ENCODE results near the gene TUT1. TPM values are rescaled to one million over a fixed set of nuclear protein-coding genes. Genes with fewer than 3 reads are reported as not detected.

TUT1 gene
- total RNA-seq, 6 experiments from 2014 or later: 12.3 to 34.2 (median 21.1) TPM

DNA sequence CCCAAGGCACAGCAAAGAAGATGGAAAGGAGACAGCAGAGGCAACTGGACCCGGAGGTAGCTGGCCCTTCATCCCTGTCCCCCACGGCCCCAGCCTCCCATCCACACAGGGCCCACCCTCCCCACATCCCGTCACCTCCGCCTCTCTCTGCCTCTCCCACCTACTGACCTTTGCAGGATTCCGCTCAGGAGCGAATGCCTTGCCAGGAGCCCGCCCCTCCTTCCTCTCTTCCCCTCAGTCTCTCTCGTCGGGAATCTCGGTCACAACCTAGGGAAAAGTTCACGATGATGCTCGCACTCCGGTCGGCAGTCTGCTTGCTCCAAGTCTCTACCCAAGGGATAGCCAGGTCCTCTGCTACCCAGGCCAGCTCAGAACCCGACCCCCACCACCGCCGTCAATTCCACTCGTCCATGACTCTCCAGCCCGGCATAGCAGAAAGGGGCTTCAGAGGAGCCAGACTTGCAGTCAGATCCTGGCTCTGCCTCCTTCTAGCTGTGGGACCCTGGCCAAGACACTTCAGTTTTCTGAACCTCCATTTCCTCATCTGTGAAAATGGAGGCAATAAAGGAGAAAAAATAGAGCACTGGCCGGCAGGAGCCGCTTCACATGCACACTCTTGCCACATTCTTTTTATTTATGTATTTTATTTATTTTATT, 54.9 kb downstream of the TUT1 start:
- DNase-seq: no peak
- intact Hi-C loops (cut with DNase I): no loop called here
- H3K4me3 ChIP-seq: no peak overlapping the region

GRCh38 chr11:62535802-62536201, 55.5 kb downstream of the TUT1 start:
- Histone ChIP-seq H3K4me1 (peaks cover 0 to 20% (median 10%) of the 10 kb centered on the region in 4 donors), H3K27ac (no peak overlapping the region), H3K36me3 (peaks cover 20 to 46% (median 26%) of the 10 kb centered on the region in 4 donors), H3K9me3 (no peaks in the 10 kb centered on the region), H3K4me3 (no peak overlapping the region), H3K27me3 (no peaks in the 10 kb centered on the region)
- no peak for ATAC-seq
- intact Hi-C loops (cut with DNase I): no loop called here
- WGBS (ENCODE audit: insufficient coverage, low coverage, low lambda C conversion rate, missing lambda C conversion rate): 80% methylated on average over 1 of the region's 12 CpGs
- TF ChIP-seq CTCF (IDR thresholded peaks at IDR 0.05) (no peak), POLR2A (IDR thresholded peaks at IDR 0.05) (no peak)
- peak in 1 of 3 donors; percentile 50 for DNase-seq

More for the DNA sequence above, 54.9 kb downstream of the TUT1 start:
- Histone ChIP-seq H3K9me3 (no peaks in the 10 kb centered on the region), H3K4me1 (peaks cover 0 to 26% (median 13%) of the 10 kb centered on the region in 4 donors), H3K27ac (no peak overlapping the region), H3K36me3 (peaks cover 17 to 40% (median 25%) of the 10 kb centered on the region in 4 donors), H3K27me3 (no peaks in the 10 kb centered on the region)
- TF ChIP-seq CTCF (IDR thresholded peaks at IDR 0.05) (no peak), POLR2A (IDR thresholded peaks at IDR 0.05) (no peak)
- ATAC-seq: peak in 1 of 4 donors; percentile 30
- 46% methylated on average over 13 of the region's 21 CpGs for WGBS (ENCODE audit: insufficient coverage, low coverage, low lambda C conversion rate, missing lambda C conversion rate)

GRCh38 chr11:62534779-62535545, 56.4 kb downstream of the TUT1 start:
- TF ChIP-seq POLR2A (IDR thresholded peaks at IDR 0.05): no peak
- TF ChIP-seq CTCF (IDR thresholded peaks at IDR 0.05): no peak
- no peak for ATAC-seq
- WGBS (ENCODE audit: insufficient coverage, low coverage, low lambda C conversion rate, missing lambda C conversion rate): 92% methylated on average over 15 of the region's 19 CpGs
- peaks cover 20 to 48% (median 26%) of the 10 kb centered on the region in 4 donors for H3K36me3 ChIP-seq
- peak in 1 of 3 donors; percentile 48 for DNase-seq
- H3K9me3 ChIP-seq: no peaks in the 10 kb centered on the region
- H3K27ac ChIP-seq: no peak overlapping the region
- intact Hi-C loops (cut with DNase I): no loop called here
- H3K4me3 ChIP-seq: no peak overlapping the region
- no peaks in the 10 kb centered on the region for H3K27me3 ChIP-seq
- H3K4me1 ChIP-seq: peaks cover 0 to 12% (median 6%) of the 10 kb centered on the region in 4 donors

- Histone ChIP-seq H3K27ac (no peak overlapping the region), H3K4me3 (no peak overlapping the region), H3K9me3 (no peaks in the 10 kb centered on the region), H3K36me3 (peaks cover 20 to 48% (median 28%) of the 10 kb centered on the region in 4 donors), H3K4me1 (no peaks in the 10 kb centered on the region), H3K27me3 (no peaks in the 10 kb centered on the region)
- WGBS (ENCODE audit: insufficient coverage, low coverage, low lambda C conversion rate, missing lambda C conversion rate): 37% methylated on average over 2 of the region's 2 CpGs
- ATAC-seq (peak in 3 of 4 donors; percentile 37 to 64 (median 57)), DNase-seq (no peak)
- TF ChIP-seq CTCF (IDR thresholded peaks at IDR 0.05): no peak
- TF ChIP-seq POLR2A (IDR thresholded peaks at IDR 0.05): no peak
- intact Hi-C loops (cut with DNase I): no loop called here
Observed at GRCh38 chr11:62532096-62532495, 59.2 kb downstream of the TUT1 start.

Small RNA genes within 50 kb of the gene (microRNA-seq; reads per million reads assigned to microRNA genes)
- gene MIR6747: 0 to 0.29 reads per million in 2 donors

Small RNA genes within 50 kb of the gene (small RNA-seq; reads per million reads assigned to genes)
- 0 reads per million in 2 experiments for gene AP001458.1
- 0 reads per million in 2 experiments for gene EEF1G
- gene MIR6747: 0 reads per million in 2 experiments

Other genes starting within 250 kb of the TUT1 start
- not detected for gene SCGB1A1, start 172.5 kb downstream of the TUT1 start, total RNA-seq
- 100 to 1,000 TPM in 4 of 6 experiments, 10 to 100 TPM in 2; 91.0 to 180 (median 113) TPM for gene AHNAK, start 44.7 kb downstream of the TUT1 start, total RNA-seq
- gene EEF1G, start 17.6 kb downstream of the TUT1 start, total RNA-seq: 100 to 1,000 TPM; 442 to 450 (median 449) TPM
- gene MTA2, start 10.3 kb upstream of the TUT1 start, total RNA-seq: 10 to 100 TPM; 20.0 to 38.0 (median 31.8) TPM
- gene EML3, start 21.3 kb upstream of the TUT1 start, total RNA-seq: 10 to 100 TPM; 19.1 to 36.4 (median 22.7) TPM
- gene ROM1, start 21.7 kb upstream of the TUT1 start, total RNA-seq: 1 to 10 TPM; 1.1 to 2.9 (median 1.2) TPM
- gene B3GAT3, start 30.5 kb upstream of the TUT1 start, total RNA-seq: 10 to 100 TPM; 17.1 to 32.8 (median 23.4) TPM
- gene GANAB, start 55.1 kb upstream of the TUT1 start, total RNA-seq: 100 to 1,000 TPM; 131 to 237 (median 201) TPM
- 10 to 100 TPM; 12.1 to 20.3 (median 13.0) TPM for gene INTS5, start 61.8 kb upstream of the TUT1 start, total RNA-seq
- 10 to 100 TPM; 18.6 to 52.0 (median 25.6) TPM for gene C11orf98, start 73.7 kb upstream of the TUT1 start, total RNA-seq
- 1 to 10 TPM in 5 of 6 experiments, under 1 TPM in 1; 0.74 to 4.1 (median 2.6) TPM for gene CSKMT, start 73.8 kb upstream of the TUT1 start, total RNA-seq
- gene UQCC3, start 80.2 kb upstream of the TUT1 start, total RNA-seq: 1 to 10 TPM; 4.0 to 6.3 (median 5.3) TPM
- 1 to 10 TPM; 2.7 to 6.5 (median 3.7) TPM for gene LBHD1, start 80.7 kb upstream of the TUT1 start, total RNA-seq
- 10 to 100 TPM; 24.7 to 41.9 (median 28.0) TPM for gene UBXN1, start 87.5 kb upstream of the TUT1 start, total RNA-seq
- gene LRRN4CL, start 98.0 kb upstream of the TUT1 start, total RNA-seq: under 1 TPM in 1 of 6 experiments, not detected in 5; 0.12 TPM
- 10 to 100 TPM; 18.8 to 41.4 (median 34.3) TPM for gene BSCL2, start 115.9 kb upstream of the TUT1 start, total RNA-seq
- gene GNG3, start 116.2 kb upstream of the TUT1 start, total RNA-seq: not detected
- gene HNRNPUL2, start 135.9 kb upstream of the TUT1 start, total RNA-seq: 10 to 100 TPM in 4 of 6 experiments, 1 to 10 TPM in 2; 7.9 to 17.1 (median 13.3) TPM
- gene TTC9C, start 137.0 kb upstream of the TUT1 start, total RNA-seq: 10 to 100 TPM in 3 of 6 experiments, 1 to 10 TPM in 3; 8.5 to 13.3 (median 10.6) TPM
- gene ZBTB3, start 162.6 kb upstream of the TUT1 start, total RNA-seq: 1 to 10 TPM; 3.4 to 7.1 (median 4.7) TPM
- 10 to 100 TPM; 23.8 to 37.4 (median 26.6) TPM for gene POLR2G, start 170.1 kb upstream of the TUT1 start, total RNA-seq
- gene TAF6L, start 179.9 kb upstream of the TUT1 start, total RNA-seq: 10 to 100 TPM; 11.9 to 19.3 (median 16.0) TPM
- 10 to 100 TPM; 23.9 to 47.6 (median 29.1) TPM for gene TMEM179B, start 195.9 kb upstream of the TUT1 start, total RNA-seq
- 10 to 100 TPM in 2 of 6 experiments, 1 to 10 TPM in 4; 6.6 to 26.4 (median 8.2) TPM for gene TMEM223, start 200.5 kb upstream of the TUT1 start, total RNA-seq
- gene NXF1, start 213.9 kb upstream of the TUT1 start, total RNA-seq: 10 to 100 TPM; 24.7 to 42.9 (median 32.3) TPM
- gene STX5, start 240.5 kb upstream of the TUT1 start, total RNA-seq: 10 to 100 TPM; 22.1 to 27.8 (median 24.6) TPM
- not detected for gene TEX54, start 241.3 kb upstream of the TUT1 start, total RNA-seq
- gene WDR74, start 248.1 kb upstream of the TUT1 start, total RNA-seq: 10 to 100 TPM; 17.6 to 30.6 (median 24.3) TPM